Ishikawa (cell line): ENCODE data around the gene MSX1.

Experiments
- CEBPB ChIP-seq: IDR thresholded peaks from 2 replicates; pipeline ENCODE4 v1.6.1; 2012
- CREB1 ChIP-seq: IDR thresholded peaks from 2 replicates; pipeline ENCODE4 v1.6.1; 2012; ENCODE audit warnings: low read depth
- EGR1 ChIP-seq: IDR thresholded peaks from 2 replicates; pipeline ENCODE4 v1.6.1; 2012
- EP300 ChIP-seq: IDR thresholded peaks from 2 replicates; pipeline ENCODE4 v1.6.1; 2012; ENCODE audit warnings: borderline replicate concordance
- FOXM1 ChIP-seq: IDR thresholded peaks from 2 replicates; pipeline ENCODE4 v1.6.1; 2012; ENCODE audit warnings: low read depth, borderline replicate concordance
- MAX ChIP-seq: IDR thresholded peaks from 2 replicates; pipeline ENCODE4 v1.6.1; 2012
- NFIC ChIP-seq: IDR thresholded peaks from 2 replicates; pipeline ENCODE4 v1.6.1; 2012
- RAD21 ChIP-seq: IDR thresholded peaks from 2 replicates; pipeline ENCODE4 v1.6.1; 2012; ENCODE audit warnings: low read depth
- REST ChIP-seq: IDR thresholded peaks from 2 replicates; pipeline ENCODE4 v1.6.1; 2012; ENCODE audit warnings: low read depth, mild to moderate bottlenecking
- TAF1 ChIP-seq: IDR thresholded peaks from 2 replicates; pipeline ENCODE4 v1.6.1; 2012; ENCODE audit warnings: low read depth, mild to moderate bottlenecking
- TCF12 ChIP-seq: IDR thresholded peaks from 2 replicates; pipeline ENCODE4 v1.6.1; 2012; ENCODE audit warnings: low read depth
- TEAD4 ChIP-seq: IDR thresholded peaks from 2 replicates; pipeline ENCODE4 v1.6.1; 2012
- USF1 ChIP-seq: IDR thresholded peaks from 2 replicates; pipeline ENCODE4 v1.6.1; 2012
- YY1 ChIP-seq: IDR thresholded peaks from 2 replicates; pipeline ENCODE4 v1.6.1; 2012; ENCODE audit warnings: low read depth
- ZBTB7A ChIP-seq: IDR thresholded peaks from 2 replicates; pipeline ENCODE4 v1.6.1; 2012; ENCODE audit warnings: low read depth

The MSX1 gene

GRCh38 chr4:4889781-4890180 is 30.3 kb downstream of the MSX1 start:
- no peak for TF ChIP-seq ZBTB7A
- TF ChIP-seq NFIC: no peak
- no peak for TF ChIP-seq REST
- TF ChIP-seq USF1: no peak
- no peak for TF ChIP-seq CEBPB
- TF ChIP-seq TCF12: no peak
- no peak for TF ChIP-seq CREB1
- TF ChIP-seq RAD21: no peak
- no peak for TF ChIP-seq MAX
- no peak for TF ChIP-seq FOXM1
- no peak for TF ChIP-seq TAF1
- no peak for TF ChIP-seq EP300
- no peak for TF ChIP-seq YY1
- no peak for TF ChIP-seq EGR1

- TF ChIP-seq USF1: no peak
- no peak for TF ChIP-seq RAD21
- TF ChIP-seq ZBTB7A: no peak
- TF ChIP-seq TCF12: no peak
- TF ChIP-seq EGR1: no peak
- no peak for TF ChIP-seq YY1
- no peak for TF ChIP-seq EP300
- no peak for TF ChIP-seq CEBPB
- no peak for TF ChIP-seq NFIC
- no peak for TF ChIP-seq TAF1
- TF ChIP-seq CREB1: no peak
Measured at GRCh38 chr4:4890574-4891255, 31.2 kb downstream of the MSX1 start.

GRCh38 chr4:4893721-4894120 is 34.3 kb downstream of the MSX1 start:
- TF ChIP-seq USF1 (no peak), ZBTB7A (no peak), TCF12 (no peak), CREB1 (no peak), EP300 (no peak)

- TF ChIP-seq REST (no peak), TCF12 (no peak), CREB1 (no peak), TEAD4 (no peak), YY1 (no peak), ZBTB7A (no peak), CEBPB (no peak), FOXM1 (no peak), NFIC (no peak), EGR1 (no peak), RAD21 (no peak), EP300 (no peak)
Measured at GRCh38 chr4:4899202-4899925, 39.9 kb downstream of the MSX1 start.

GRCh38 chr4:4901877-4902276 is 42.4 kb downstream of the MSX1 start:
- TF ChIP-seq USF1 (no peak), TCF12 (no peak), YY1 (no peak), RAD21 (no peak; the same call in 1 of the 2 replicates), FOXM1 (no peak), EGR1 (no peak), REST (no peak), MAX (no peak)
